Tibial nerve (tissue), 4 donors: ENCODE measurements around the gene ZFPM1. TPM values are rescaled to one million over a fixed set of nuclear protein-coding genes. Genes with fewer than 3 reads are reported as not detected.
A peak's percentile ranks its signal among the peaks of the same experiment; 100 is the strongest.

Experiments
- DNase-seq, 2 donors: peaks; one replicate each; pipeline ENCODE4 v3.0.0-alpha.2; 2019; ENCODE audit warnings: low spot score in 2 of 2
- H3K27ac ChIP-seq, 4 donors: fragments of 200-600 bp; sonication (generic) in 3 of 4; one replicate each; pipeline ENCODE4 v1.5.1; 2017 to 2019; ENCODE audit warnings: mild to moderate bottlenecking in 1 of 4
- H3K27me3 ChIP-seq, 2 donors: fragments of 200-600 bp; sonication (generic) in 1 of 2; one replicate each; pipeline versions ENCODE4 v1.5.1 to v1.6.0; 2017 to 2019
- H3K36me3 ChIP-seq, 3 donors: fragments of 200-600 bp; sonication (generic); one replicate each; pipeline ENCODE4 v1.5.1; 2018 to 2019
- H3K4me1 ChIP-seq, 4 donors: fragments of 200-600 bp; sonication (generic) in 3 of 4; one replicate each; pipeline ENCODE4 v1.5.1; 2017 to 2019
- H3K4me3 ChIP-seq, 4 donors: fragments of 200-600 bp; sonication (generic) in 3 of 4; one replicate each; pipeline ENCODE4 v1.5.1; 2017 to 2019; ENCODE audit warnings: mild to moderate bottlenecking in 1 of 4, moderate library complexity in 1 of 4
- H3K9me3 ChIP-seq, 4 donors: fragments of 200-600 bp; sonication (generic) in 3 of 4; one replicate each; pipeline ENCODE4 v1.5.1; 2017 to 2019
- CTCF ChIP-seq, 5 experiments: fragments of 200-600 bp in 3 of 5; fragments of 450-650 bp in 2 of 5; sonication (generic) in 3 of 5; IDR thresholded peaks; one replicate each; pipeline ENCODE4 v1.5.1; 2016 to 2019; ENCODE audit warnings: antibody characterized with exemption in 5 of 5, mild to moderate bottlenecking in 3 of 5, moderate library complexity in 2 of 5
- EP300 ChIP-seq, 2 donors: sonication (generic); formaldehyde crosslinking; IDR thresholded peaks; one replicate each; pipeline ENCODE4 v1.6.1; 2017; ENCODE audit warnings: antibody characterized with exemption in 2 of 2, mild to moderate bottlenecking in 1 of 2
- POLR2A ChIP-seq, 2 donors: fragments of 450-650 bp; IDR thresholded peaks; one replicate each; pipeline ENCODE4 v1.6.1; 2017; ENCODE audit warnings: antibody characterized with exemption in 2 of 2, mild to moderate bottlenecking in 2 of 2, moderate library complexity in 2 of 2
- WGBS, 2 donors: methylation state at CpG; one replicate each; pipeline ENCODE4 v1.1.5; 2018; 5-methylcytosine and 5-hydroxymethylcytosine counted together
- total RNA-seq, 4 donors: library from RNA; depleted of rRNA; stranded (reverse); fragments of >200 nt; gene quantifications; one replicate each; pipeline ENCODE4 v1.1.0, GENCODE V29; 2016

Gene ZFPM1
- total RNA-seq, 4 donors from 2014 or later: 0.44 to 1.2 (median 0.71) TPM

GRCh38 chr16:88437367-88437964 is 15.6 kb upstream of the ZFPM1 start:
- Histone ChIP-seq H3K4me3 (no peak overlapping the region), H3K27me3 (peaks cover 0 to 7% of the 10 kb centered on the region in 2 donors), H3K4me1 (peaks cover 0 to 6% (median 0%) of the 10 kb centered on the region in 4 donors), H3K36me3 (no peaks in the 10 kb centered on the region), H3K9me3 (no peaks in the 10 kb centered on the region), H3K27ac (no peak overlapping the region)
- TF ChIP-seq CTCF (IDR thresholded peaks at IDR 0.05): peak; percentile 71 to 90 (median 86)
- TF ChIP-seq EP300 (IDR thresholded peaks at IDR 0.05): no peak
- TF ChIP-seq POLR2A (IDR thresholded peaks at IDR 0.05): no peak
- 58% methylated on average over 45 of the region's 55 CpGs; no CpG with 5 or more reads in 1 of the 2 donors for WGBS, 2 donors
- DNase-seq: no peak

GRCh38 chr16:88438084-88438870 is 14.8 kb upstream of the ZFPM1 start:
- WGBS, 2 donors: 85 to 100% methylated on average over 1 to 28 of the region's 32 CpGs
- peaks cover 0 to 12% of the 10 kb centered on the region in 2 donors for H3K27me3 ChIP-seq

GRCh38 chr16:88439016-88439415 is 14.1 kb upstream of the ZFPM1 start:
- Histone ChIP-seq H3K36me3 (no peaks in the 10 kb centered on the region), H3K4me3 (no peak overlapping the region), H3K27me3 (peaks cover 0 to 14% of the 10 kb centered on the region in 2 donors), H3K4me1 (peaks cover 0 to 15% (median 0%) of the 10 kb centered on the region in 4 donors), H3K27ac (no peak overlapping the region), H3K9me3 (no peaks in the 10 kb centered on the region)
- 80 to 85% methylated on average over 15 to 17 of the region's 17 CpGs for WGBS, 2 donors
- DNase-seq: no peak
- TF ChIP-seq EP300 (IDR thresholded peaks at IDR 0.05) (no peak), CTCF (IDR thresholded peaks at IDR 0.05) (no peak), POLR2A (IDR thresholded peaks at IDR 0.05) (no peak)

More at GRCh38 chr16:88438084-88438870, 14.8 kb upstream of the ZFPM1 start:
- TF ChIP-seq EP300 (IDR thresholded peaks at IDR 0.05) (no peak), POLR2A (IDR thresholded peaks at IDR 0.05) (no peak), CTCF (IDR thresholded peaks at IDR 0.05) (no peak)
- no peak for DNase-seq
- Histone ChIP-seq H3K36me3 (no peaks in the 10 kb centered on the region), H3K4me3 (no peak overlapping the region), H3K27ac (no peak overlapping the region), H3K9me3 (no peaks in the 10 kb centered on the region), H3K4me1 (peaks cover 0 to 13% (median 0%) of the 10 kb centered on the region in 4 donors)

GRCh38 chr16:88439706-88440105 is 13.4 kb upstream of the ZFPM1 start:
- 78% methylated on average over 12 of the region's 12 CpGs for WGBS, 2 donors
- Histone ChIP-seq H3K9me3 (no peaks in the 10 kb centered on the region), H3K27me3 (peaks cover 0 to 14% of the 10 kb centered on the region in 2 donors), H3K36me3 (no peaks in the 10 kb centered on the region), H3K27ac (no peak overlapping the region), H3K4me3 (no peak overlapping the region), H3K4me1 (peaks cover 0 to 15% (median 0%) of the 10 kb centered on the region in 4 donors)
- DNase-seq: no peak
- TF ChIP-seq POLR2A (IDR thresholded peaks at IDR 0.05) (no peak), EP300 (IDR thresholded peaks at IDR 0.05) (no peak), CTCF (IDR thresholded peaks at IDR 0.05) (no peak)

- TF ChIP-seq CTCF (IDR thresholded peaks at IDR 0.05): no peak
- no peak for TF ChIP-seq POLR2A (IDR thresholded peaks at IDR 0.05)
- no peak for TF ChIP-seq EP300 (IDR thresholded peaks at IDR 0.05)
- Histone ChIP-seq H3K9me3 (no peaks in the 10 kb centered on the region), H3K36me3 (no peaks in the 10 kb centered on the region), H3K27ac (no peak overlapping the region), H3K4me3 (no peak overlapping the region), H3K4me1 (peaks cover 0 to 15% (median 0%) of the 10 kb centered on the region in 4 donors), H3K27me3 (peaks cover 0 to 14% of the 10 kb centered on the region in 2 donors)
- DNase-seq: no peak
- WGBS, 2 donors: 80 to 84% methylated on average over 12 to 14 of the region's 14 CpGs
These were observed 13.0 kb upstream of the ZFPM1 start for GRCh38 chr16:88440111-88440510.
